Fibroblast of lung (primary cell): ENCODE measurements around the gene CXCR4.

ENCODE experiments used
- CTCF ChIP-seq, 2 donors: IDR thresholded peaks in 1 of 2; conservative IDR thresholded peaks in 1 of 2; 1 replicate in 1 of 2; 2 replicates in 1 of 2; pipeline ENCODE4 v1.5.1; 2011 to 2012; ENCODE audit warnings: low read length in 2 of 2, control low read depth in 1 of 2, inconsistent platforms in 1 of 2, low read depth in 1 of 2, mild to moderate bottlenecking in 1 of 2
- EZH2 ChIP-seq: IDR thresholded peaks from 2 replicates; pipeline ENCODE4 v1.5.1; 2012; ENCODE audit warnings: low read length, control low read depth, mild to moderate bottlenecking; ENCODE audit errors: missing control alignments

- TF ChIP-seq CTCF (conservative IDR thresholded peaks at IDR 0.05 in 1 of 2, IDR thresholded peaks at IDR 0.05 in 1 of 2; ENCODE audit: low read depth in 1 of 2, low read length in 2 of 2), result no peak
- no peak for TF ChIP-seq EZH2
Observed at GRCh38 chr2:136081582-136082210, 36.3 kb downstream of the CXCR4 start.
